Activated CD4-positive, CD25-positive, alpha-beta regulatory T cell treated with anti-CD3 and anti-CD28 coated beads, Interleukin-2, amount 50 U/mL, for 72 hours (primary cell): ENCODE measurements around the gene CCAR1.
"Not testable (repeated sequence)": the region's sequence is repeated elsewhere in the genome, so short reads cannot be mapped to it uniquely, and the experiment has no call there.

ENCODE experiments used
- DNase-seq: peaks from one replicate; pipeline ENCODE4 v3.0.0; 2021

CCAR1 gene

DNA sequence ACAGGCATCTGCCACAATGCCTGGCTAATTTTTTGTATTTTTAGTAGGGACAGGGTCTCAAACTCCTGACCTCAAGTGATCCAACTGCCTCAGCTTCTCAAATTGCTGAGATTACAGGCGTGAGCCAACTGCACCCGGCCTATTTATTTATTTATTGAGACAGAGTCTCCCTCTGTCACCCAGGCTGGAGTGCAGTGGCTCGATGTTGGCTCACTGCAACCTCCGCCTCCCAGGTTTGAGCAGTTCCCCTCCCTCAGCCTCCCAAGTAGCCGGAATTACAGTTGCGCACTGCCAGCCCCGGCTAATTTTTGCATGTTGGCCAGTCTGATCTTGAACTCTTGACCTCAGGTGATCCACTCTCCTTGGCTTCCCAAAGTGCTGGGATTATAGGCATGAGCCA, 46.4 kb downstream of the CCAR1 start:
- DNase-seq = not testable (repeated sequence)

DNA sequence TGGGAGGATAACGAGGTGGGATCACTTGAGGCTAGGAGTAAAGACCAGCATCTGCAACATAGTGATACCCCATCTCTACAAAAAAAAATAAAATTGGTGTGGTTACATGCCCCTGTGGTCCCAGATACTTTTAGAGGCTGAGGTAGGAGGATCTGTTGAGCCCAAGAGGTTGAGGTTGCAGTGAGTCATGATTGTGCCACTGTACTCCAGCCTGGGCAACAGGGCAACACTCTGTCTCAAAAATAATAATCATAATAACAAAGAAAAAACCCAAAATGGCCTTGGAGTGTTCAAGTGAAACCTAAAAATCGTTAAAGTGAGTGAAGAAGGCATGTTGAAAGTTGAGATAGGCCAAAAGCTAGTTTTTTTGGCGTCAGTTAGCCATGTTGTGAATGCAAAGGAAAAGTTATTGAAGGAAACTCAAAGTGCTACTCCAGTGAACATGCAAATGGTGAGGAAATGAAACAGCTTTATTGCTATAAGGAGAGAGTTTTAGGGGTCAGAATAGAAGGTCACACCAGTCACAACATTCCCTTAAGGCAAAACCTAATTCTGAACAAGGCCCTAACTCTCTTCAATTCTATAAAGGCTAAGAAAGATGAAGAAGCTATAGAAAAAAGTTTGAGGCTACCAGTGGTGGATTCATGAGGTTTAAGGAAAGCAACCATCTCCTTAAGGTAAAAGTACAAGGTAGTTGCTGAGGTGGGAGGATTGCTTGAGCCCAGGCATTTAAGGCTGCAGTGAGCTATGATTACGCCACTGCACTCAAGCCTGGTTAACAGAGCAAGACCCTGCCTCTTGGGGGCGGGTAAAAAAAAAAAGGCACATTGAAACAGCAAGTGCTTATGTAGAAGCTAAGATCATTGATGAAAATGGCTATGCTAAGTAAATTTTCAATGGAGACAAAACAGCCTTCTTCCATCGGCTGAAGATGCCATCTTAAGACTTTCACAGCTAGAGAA, 60.9 kb downstream of the CCAR1 start:
- no peak for DNase-seq

DNA sequence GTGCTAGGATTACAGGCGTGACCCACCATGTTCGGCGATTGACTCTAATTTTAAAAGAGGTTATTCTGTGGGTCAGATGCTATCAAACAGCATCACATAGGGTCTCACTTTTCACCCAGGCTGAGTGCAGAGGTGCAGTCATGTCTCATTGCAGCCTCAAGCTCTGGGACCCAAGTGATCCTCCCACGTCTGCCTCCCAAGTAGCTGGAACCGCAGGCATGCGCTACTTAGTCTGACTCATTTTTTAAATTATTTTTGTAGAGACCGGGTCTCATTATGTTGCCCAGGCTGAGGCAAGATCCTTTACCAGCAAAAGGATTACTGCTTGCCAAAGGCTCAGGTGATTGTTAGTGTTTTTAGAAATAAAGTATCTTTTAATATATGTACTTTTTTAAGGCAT, 63.4 kb downstream of the CCAR1 start:
- no peak for DNase-seq

DNA sequence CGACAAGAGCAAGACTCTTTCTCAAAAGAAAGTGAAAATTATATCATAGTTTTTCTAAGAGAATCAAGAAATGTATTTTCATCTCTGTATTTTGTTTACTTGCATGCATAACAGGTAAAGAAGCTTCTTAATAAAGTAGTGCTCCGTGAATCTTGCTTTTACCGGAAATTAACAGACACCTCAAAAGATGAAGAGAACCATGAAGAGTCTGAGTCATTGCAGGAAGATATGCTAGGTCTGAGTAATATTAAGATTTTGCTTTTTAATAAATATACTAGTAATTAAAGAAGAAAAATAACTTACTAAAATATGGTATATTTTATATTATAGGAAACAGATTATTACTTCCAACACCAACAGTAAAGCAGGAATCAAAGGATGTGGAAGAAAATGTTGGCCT, 66.8 kb downstream of the CCAR1 start:
- no peak for DNase-seq

DNA sequence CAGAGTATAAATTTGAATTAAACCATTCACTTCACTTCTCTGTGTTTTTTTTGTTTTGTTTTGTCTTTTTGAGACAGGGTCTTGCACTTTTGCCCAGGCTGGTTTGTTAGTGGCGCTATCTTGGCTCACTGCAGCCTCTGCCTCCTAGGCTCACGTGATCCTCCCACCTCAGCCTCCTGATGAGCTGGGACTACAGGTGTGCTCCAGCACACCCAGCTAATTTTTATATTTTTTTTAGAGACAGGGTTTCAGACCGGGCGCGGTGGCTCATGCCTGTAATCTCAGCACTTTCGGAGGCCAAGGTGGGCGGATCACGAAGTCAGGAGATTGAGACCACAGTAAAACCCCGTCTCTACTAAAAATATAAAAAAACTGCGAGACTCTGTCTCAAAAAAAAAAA, 69.4 kb downstream of the CCAR1 start:
- DNase-seq = no peak

DNA sequence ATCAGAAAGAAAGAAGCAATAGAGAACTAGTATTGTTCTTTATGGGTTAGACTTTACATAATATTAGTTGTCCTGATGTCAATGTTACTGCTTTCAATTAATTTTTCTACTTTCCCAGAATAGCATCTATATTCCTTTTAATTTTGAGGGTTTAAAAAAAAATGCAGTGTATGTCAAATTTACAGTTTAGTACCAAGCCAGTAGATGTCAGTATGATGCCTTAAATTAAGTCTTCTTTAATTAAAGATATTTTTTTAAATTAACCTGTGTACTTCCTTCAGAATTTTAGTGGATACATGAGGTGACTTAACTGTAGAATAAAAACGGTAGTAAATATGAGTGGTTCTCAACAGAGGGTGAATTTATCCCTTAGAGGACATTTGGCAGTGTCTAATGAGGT, 71.1 kb downstream of the CCAR1 start:
- DNase-seq = no peak

DNA sequence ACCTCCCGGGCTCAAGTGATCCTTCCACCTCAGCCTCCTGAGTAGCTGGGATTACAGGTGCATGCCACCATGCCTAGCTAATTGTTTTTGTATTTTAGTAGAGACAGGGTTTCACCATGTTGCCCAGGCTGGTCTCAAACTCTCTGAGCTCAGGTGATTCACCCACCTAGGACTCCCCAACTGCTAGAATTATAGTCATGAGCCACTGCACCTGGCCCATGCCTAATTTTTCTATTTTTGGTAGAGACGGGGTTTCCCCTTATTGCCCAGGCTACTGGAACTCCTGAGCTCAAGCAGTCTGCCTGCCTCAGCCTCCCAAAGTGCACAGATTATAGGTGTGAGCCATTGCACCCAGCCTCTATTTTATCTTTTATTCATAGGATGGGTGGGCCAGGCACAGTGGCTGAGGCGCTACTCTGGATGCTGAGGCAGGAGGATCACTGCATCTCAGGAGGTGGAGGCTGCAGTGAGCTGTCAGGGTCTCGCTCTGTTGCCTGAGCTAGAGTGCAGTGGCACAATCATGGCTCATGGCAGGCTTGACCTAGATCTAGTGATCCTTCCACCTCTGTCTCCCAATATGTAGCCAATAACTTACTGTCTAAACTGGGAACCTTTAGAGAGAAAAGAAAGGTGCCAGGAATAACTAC, 75.0 kb downstream of the CCAR1 start:
- no peak for DNase-seq

DNA sequence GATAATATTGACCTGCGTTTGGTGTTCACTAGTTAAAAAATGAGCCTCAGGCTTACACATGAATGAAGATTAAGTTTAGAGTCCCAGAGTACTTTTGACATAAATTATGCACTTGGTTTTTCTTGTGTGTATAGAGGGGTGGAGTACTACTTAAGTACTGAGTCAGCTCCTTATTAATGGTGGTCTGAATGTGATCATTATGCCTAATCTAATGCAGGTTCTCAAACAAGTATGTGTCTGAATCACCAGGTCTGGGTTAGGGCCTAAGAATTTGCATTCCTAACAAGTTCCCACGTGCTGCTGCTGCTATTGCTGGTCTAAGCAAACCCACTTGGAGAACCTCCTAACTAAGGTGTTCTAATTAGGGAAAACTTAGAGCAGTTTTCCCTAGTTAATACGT, 75.6 kb downstream of the CCAR1 start:
- no peak for DNase-seq

DNA sequence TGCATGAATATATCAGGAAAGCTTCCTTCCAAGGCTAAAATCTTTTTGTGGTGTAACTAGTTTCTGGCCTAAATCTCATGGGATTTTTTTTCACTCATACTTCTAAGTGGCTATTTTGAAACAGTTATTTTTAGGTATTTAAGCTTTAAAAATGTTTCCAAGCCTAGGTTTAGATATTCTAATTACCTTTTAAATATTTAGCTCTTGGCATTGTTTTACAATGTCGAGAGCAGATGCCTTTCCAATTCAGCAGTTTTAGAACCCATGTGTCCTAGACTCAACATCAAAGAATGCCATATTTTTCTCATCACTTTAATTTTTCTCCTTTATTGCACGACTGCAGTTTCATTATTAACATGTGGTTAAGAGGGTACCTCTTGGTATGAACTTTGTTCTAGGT, 79.2 kb downstream of the CCAR1 start:
- no peak for DNase-seq

DNA sequence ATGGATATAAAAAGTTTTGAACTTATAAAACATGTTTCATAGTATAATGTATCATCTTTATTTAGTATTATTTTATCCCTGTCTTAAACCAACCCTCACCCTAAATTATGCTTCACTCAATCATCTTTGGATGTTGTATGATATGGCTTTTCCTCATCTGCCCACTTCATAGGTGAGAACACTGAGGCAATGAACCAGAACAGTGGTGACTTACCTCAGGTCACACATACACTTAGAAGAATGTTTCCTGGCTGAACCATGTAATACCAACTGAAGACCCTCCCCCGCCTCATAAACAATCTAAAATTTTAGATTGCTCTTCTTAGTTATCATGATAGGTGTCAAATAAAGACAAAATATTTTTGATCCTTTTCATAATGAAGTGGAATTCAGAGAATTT, 83.7 kb downstream of the CCAR1 start:
- no peak for DNase-seq

DNA sequence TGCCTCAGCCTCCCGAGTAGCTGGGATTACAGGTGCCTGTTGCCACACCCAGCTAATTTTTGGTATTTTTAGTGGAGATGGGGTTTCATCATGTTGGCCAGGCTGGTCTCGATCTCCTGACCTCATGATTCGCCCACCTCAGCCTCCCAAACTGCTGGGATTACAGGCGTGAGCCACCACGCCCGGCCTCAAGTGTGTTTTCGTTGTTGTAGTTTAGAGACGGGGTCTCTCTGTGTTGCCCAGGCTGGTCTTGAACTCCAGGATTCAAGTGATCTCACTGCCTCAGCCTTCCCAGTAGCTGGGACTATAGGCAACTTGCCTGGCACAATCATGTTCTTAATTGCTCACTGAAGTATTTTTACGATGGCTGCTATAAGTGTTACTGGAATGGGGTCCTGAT, 89.8 kb downstream of the CCAR1 start:
- DNase-seq = not testable (repeated sequence)

DNA sequence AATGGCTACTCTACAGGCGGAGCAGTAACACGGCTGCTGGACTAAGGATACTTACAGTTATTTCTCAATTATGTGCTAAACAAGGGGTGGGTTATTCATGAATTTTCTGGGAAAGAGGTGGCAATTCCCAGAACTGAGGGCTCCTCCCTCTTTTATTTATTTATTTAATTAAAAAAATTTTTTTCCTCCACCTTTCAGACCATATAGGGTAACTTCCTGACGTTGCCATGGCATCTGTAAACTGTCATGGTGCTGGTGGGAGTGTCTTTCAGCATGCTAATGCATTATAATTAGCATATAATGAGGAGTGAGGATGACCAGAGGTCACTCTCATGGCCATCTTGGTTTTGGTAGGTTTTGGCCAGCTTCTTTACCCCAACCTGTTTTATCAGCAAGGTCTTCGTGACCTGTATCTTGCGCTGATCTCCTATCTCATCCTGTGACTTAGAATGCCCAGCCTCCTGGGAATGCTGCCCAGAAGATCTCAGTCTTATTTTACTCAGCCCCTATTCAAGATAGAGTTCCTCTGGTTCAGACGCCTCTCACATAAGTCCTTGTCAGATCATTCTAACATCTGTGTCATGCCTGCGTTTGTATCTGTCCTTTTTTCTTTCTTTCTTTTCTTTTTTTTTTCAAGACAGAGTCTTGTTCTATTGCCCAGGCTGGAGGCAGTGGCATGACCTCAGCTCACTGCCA, 90.4 kb downstream of the CCAR1 start:
- no peak for DNase-seq

DNA sequence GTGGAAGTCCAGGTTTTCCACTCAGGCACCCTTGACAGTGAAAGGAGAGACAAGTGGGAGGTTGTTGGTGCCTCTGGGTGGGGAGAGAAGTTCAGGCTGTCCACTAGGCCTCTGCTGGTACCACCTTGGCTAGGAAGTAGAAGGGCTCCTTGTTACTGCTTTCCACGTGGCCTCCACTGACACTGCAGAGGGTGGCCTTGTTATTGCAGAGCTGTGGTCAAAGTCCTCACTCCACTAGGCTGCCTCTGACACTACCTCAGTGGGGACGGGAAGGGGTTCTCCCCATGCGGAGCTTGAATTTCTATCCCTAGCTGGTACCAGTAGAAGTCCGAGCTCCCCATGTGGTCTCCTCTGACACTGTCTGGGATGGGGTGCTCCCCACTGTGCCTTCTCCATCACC, 91.4 kb downstream of the CCAR1 start:
- DNase-seq = no peak

DNA sequence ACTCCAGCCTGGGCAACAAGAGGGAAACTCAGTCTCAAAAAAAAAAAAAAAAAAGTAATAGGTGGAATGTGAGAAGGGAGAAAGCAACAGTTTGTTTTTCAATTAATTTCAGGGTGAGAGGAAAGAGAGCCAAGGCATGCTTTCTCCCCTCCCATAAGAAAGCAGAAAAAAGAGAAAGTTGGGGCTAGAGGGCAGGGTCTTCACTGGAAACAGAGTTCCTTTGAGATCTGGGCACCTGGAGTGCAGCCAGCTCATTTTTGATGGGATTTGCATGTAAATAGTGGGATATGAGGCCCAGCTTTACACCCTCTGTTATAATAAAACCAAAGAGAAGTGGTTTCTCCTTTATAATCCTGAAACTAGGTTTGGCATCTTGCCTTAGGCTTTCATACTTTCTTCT, 92.5 kb downstream of the CCAR1 start:
- no peak for DNase-seq

DNA sequence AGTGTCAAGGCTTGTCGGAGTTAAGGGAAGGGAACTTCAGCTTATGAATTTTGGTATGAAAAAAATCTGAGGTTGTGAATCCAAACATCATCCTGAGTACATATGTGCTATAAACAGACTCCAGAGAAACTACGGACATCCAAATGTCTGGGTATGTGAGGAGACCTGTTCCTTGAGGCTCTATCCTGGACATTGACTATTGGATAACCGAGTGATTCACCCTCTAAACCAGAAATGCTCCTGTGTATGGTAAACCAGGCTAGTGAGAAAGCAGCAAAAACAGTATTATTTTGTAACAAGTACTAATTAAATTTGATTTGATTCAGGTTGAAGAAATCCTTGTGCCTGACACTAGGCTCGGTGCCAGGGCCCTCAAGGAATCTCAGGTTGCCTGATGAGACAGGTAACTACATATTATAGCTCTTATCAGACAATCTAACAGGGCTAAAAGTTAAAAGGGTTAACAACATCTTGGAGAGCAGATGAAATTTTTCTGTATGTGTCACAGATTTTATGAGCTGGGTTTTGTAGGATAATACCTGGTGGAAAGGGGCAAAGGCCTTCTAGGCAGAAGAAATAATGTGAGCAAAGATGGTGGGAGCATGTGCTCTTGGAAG, 95.9 kb downstream of the CCAR1 start:
- DNase-seq = no peak

DNA sequence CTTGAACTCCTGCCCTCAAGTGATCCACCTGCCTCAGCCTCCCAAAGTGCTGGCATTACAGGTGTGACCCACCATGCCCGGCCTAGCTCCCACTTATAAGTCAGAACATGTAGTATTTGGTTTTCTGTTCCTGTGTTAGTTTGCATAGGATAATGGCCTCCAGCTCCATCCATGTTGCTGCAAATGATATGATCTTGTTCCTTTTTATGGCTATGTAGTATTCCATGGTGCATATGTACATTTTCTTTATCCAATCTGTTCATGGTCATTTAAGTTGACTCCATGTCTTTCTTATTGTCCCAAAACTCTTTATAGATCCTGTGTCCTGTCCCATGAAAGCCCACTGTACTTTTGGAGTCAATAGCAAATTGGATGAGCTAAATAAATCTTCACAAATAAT, 99.3 kb downstream of the CCAR1 start:
- not testable (repeated sequence) for DNase-seq

DNA sequence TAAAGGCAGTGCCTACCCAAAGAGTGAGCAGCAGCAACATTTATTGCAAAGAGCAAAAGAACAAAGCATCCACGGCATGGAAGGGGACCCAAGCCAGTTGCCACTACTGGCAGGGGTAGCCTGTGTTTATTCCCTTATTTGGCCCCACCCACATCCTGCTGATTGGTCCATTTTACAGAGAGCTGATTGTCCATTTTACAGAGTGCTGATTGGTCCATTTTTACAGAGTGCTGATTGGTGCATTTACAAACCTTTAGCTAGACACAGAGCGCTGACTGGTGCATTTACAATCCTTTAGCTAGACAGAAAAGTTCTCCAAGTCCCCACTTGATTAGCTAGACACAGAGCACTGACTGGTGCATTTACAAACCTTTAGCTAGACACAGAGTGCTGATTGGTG, 101.6 kb downstream of the CCAR1 start:
- not testable (repeated sequence) for DNase-seq

DNA sequence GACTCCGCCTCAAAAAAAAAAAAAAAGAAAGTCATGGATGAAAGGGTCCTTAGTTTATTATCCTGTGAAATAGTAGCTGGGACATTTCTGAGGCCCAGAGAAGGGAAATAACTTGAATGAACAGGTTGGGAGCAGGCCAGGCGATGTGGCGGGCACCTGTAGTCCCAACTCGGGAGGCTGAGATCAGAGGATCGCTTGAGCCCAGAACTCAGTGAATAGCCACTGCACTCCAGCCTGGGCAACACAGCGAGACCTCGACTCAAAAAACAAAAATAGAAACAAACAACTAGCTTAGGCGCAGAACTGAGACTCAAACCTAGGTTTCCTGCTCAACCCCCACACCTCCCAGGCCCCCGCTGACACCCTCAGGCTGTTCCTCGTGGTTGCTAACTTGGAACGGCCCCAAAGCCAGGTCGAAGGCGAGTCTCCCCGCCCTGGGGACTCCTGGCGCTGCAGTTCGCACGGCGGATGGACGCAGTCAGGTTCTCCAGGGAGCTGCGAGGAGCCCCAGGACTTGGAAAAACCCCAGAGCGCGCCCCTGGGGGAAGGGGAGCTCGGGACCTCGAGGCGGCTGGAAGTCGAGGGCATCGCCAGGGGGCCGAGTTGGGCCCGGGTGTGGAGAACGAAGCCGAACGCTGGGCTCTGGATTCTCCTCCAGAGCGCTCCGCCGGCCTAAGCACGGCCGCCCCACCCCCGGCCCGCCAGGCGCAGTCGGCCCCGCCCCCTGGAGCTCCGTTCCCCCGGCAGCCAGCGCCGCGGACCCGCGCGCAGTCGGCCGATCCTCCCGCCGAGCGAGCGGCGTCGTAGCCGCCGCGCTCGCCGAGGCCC, 105.9 kb downstream of the CCAR1 start, which contains the start of gene STOX1:
TSS of gene STOX1 (plus strand) at position 768 of the 828 bp plus-strand sequence. CDS start 93 bp downstream, outside the sequence.
- DNase-seq = peak; percentile 55

DNA sequence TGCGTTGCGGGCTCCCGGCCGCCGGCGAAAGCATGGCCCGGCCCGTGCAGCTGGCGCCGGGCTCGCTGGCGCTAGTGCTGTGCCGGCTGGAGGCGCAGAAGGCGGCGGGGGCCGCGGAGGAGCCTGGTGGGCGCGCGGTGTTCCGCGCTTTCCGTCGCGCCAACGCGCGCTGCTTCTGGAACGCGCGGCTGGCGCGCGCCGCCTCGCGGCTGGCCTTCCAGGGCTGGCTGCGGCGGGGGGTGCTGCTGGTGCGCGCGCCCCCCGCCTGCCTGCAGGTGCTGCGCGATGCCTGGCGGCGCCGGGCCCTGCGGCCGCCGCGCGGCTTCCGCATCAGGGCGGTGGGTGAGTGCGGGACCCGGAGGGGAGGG, 106.5 kb downstream of the CCAR1 start:
- DNase-seq = not testable (repeated sequence)

DNA sequence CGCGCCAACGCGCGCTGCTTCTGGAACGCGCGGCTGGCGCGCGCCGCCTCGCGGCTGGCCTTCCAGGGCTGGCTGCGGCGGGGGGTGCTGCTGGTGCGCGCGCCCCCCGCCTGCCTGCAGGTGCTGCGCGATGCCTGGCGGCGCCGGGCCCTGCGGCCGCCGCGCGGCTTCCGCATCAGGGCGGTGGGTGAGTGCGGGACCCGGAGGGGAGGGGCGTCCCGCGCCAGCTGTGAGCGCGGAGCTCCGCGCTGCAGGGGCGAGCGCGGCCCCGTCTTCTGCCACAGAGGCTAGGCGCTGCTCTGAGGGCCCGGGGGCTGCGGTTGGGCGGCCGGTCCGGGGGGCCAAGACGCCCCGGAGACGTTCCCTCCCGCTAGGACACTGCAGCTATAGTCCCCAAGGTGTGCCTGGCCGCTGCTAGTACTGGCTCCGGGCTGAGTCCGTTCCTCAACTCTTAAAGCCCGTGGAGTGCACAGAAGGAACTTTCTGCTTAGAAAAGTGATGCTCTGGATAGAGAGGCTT, 107.1 kb downstream of the CCAR1 start:
- DNase-seq = peak; percentile 30

DNA sequence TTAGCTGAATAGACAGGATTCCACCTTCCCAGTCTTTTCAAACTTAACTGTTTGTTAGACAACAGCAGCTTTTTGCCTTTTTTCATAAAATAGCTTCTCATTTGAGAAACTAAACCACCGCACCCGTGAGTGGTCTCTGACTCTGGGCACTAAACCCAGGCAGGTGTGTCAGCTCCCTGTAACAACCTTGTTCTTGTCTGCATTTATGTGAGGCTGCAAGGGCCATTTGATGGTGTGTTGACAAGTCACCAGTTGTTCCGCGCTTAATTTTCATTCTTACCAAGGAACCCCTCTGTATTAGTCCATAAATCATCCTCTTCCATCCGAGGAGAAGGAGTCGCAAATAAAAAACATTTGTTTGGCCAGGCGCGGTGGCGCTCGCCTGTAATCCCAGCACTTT, 107.8 kb downstream of the CCAR1 start:
- no peak for DNase-seq

DNA sequence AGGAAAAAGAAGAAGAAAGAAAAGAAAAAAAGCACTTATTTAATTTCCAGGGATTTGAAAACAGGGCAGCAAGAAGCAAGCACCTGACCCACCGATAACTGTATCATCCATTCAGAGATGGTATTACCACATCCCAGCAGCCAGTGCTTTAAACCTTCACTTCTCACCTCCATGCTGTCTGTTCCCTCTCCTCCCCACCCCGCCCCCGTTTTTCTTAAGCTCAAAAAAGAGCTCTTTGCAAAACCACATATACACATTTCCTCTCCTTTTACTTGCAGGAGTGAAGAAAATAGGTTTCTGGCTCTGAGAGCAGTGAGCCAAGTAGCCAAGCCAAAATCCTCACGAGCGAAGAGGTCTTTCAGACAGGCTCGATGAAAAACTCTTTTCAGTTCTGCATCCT, 108.5 kb downstream of the CCAR1 start:
- no peak for DNase-seq
